Small intestine (tissue), 7 donors: ENCODE measurements around the gene CTNND2. TPM values are rescaled to one million over a fixed set of nuclear protein-coding genes. Genes with fewer than 3 reads are reported as not detected.
"Not testable (repeated sequence)": the region's sequence is repeated elsewhere in the genome, so short reads cannot be mapped to it uniquely, and the experiment has no call there.

Experiments used
- DNase-seq, 2 donors: peaks; one replicate each; pipeline versions ENCODE4 v3.0.0 to v3.0.0-alpha.2; 2013
- FAIRE-seq: peaks from 2 replicates; lab custom pipeline; 2012; peaks lifted over from hg19 to GRCh38; lab: Jason Lieb, UNC
- H3K27ac ChIP-seq, 3 donors: one replicate each; pipeline ENCODE4 v1.5.1; 2013; ENCODE audit warnings: low read length in 2 of 3, mild to moderate bottlenecking in 2 of 3, control low read depth in 1 of 3, inconsistent platforms in 1 of 3, low read depth in 1 of 3, moderate library complexity in 1 of 3
- H3K27me3 ChIP-seq, 3 donors: one replicate each; pipeline ENCODE4 v1.6.1; 2013; ENCODE audit warnings: low read length in 3 of 3, inconsistent platforms in 1 of 3; ENCODE audit not compliant: control insufficient read depth in 3 of 3, insufficient read depth in 3 of 3
- H3K36me3 ChIP-seq, 3 donors: one replicate each; pipeline ENCODE4 v1.6.1; 2013; ENCODE audit warnings: low read length in 3 of 3, inconsistent platforms in 1 of 3, low read depth in 1 of 3, mild to moderate bottlenecking in 1 of 3, moderate library complexity in 1 of 3; ENCODE audit not compliant: control insufficient read depth in 3 of 3, insufficient read depth in 2 of 3
- H3K4me1 ChIP-seq, 3 donors: one replicate each; pipeline ENCODE4 v1.6.1; 2013; ENCODE audit warnings: low read length in 2 of 3, inconsistent platforms in 1 of 3, low read depth in 1 of 3, mild to moderate bottlenecking in 1 of 3, moderate library complexity in 1 of 3; ENCODE audit not compliant: control insufficient read depth in 3 of 3, insufficient read depth in 2 of 3
- H3K4me3 ChIP-seq, 3 donors: one replicate each; pipeline ENCODE4 v1.5.1; 2013; ENCODE audit warnings: low read length in 3 of 3, control low read depth in 1 of 3, inconsistent platforms in 1 of 3, low read depth in 1 of 3, mild to moderate bottlenecking in 1 of 3, moderate library complexity in 1 of 3
- H3K9me3 ChIP-seq, 2 donors: one replicate each; pipeline ENCODE4 v1.6.1; 2013; ENCODE audit warnings: low read depth in 1 of 2, low read length in 1 of 2; ENCODE audit not compliant: control insufficient read depth in 2 of 2, insufficient read depth in 1 of 2
- WGBS, 3 donors: extraction: QIAGEN DNeasy Blood & Tissue Kit; methylation state at CpG; one replicate each; pipeline ENCODE4 v1.1.7; 2013; 5-methylcytosine and 5-hydroxymethylcytosine counted together
- polyA plus RNA-seq, 4 donors: library from polyadenylated mRNA; stranded (reverse) in 3 of 4; unstranded in 1 of 4; fragments of 200-250 nt in 3 of 4; fragments of 120-200 nt in 1 of 4; gene quantifications; one replicate each; pipeline versions ENCODE4 v1.2.1 to v1.2.3, GENCODE V29; 2013
- donor health status: healthy with polysubstance abuse.
- donor health status: control.
- donor health status: control.
- donor health status: Bipolar disorder and iron deficiency.
- donor health status: healthy.

CTNND2 gene
- polyA plus RNA-seq, 4 donors, result 1.1 to 3.0 TPM; not detected in 2

DNA sequence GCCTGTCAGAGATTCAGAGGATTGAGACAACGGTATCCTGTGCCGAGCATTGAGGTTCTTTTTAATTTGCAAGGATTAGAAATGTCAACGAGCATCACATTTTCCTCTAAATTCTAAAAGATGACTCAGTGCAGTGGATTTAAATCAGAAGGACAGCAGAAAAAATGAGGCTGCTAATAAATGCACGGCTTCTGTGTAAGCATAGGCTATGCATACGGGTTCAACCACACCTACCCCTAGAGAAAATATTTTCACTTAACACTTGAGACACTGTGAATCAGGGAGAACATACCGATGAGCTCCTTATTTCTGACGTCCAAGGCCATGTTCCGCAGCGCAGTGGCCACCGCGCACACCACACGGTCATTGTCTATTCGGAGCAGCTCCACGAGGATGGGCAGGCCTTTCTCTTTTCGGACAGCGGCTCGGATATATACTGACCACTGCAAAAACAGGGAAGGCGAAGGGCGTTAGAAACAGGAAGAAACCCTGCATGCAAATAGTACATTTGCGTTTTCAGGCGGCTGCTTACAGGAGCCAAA, 821.8 kb downstream of the CTNND2 start:
- Histone ChIP-seq H3K27me3 (no peaks in the 10 kb centered on the region), H3K4me3 (no peak overlapping the region), H3K9me3 (no peaks in the 10 kb centered on the region), H3K27ac (no peak overlapping the region), H3K4me1 (no peaks in the 10 kb centered on the region), H3K36me3 (no peaks in the 10 kb centered on the region)
- DNase-seq, result no peak
- 91 to 93% (median 91%) methylated on average over 21 of the region's 21 CpGs for WGBS, 3 donors
- no peak for FAIRE-seq

DNA sequence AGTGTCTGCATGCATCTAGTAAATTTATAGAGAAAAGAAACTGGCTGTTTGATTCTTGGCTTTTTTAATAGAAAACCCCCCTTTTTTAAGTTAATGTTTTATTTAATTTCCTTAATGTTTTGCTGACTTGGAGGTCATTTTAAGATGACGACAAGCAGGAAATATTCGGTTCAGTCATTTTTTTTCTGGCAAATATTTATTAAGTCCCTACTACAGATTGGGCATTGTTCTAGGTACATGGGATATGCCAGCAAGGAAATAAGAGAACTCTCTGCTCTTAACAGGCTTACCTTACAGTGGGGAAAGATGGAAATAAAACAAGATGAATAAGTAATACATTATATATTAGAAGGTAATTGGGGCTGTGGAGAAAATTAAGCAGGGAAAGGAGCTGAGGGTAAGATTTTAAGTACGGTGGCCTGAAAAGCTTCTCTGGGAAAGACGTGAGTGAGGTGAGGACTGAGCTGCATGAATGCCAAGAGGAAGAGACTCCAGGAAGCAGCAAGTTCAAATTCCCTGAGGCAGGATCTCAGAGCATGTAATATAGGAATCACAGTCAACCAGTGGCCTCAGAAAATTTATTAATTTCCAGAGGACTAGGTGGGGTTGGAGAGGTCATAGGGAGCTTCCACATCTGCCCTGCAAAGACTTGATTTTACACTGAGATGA, 827.2 kb downstream of the CTNND2 start:
- no peak overlapping the region for H3K4me3 ChIP-seq
- H3K27ac ChIP-seq, result no peak overlapping the region
- H3K27me3 ChIP-seq, result no peaks in the 10 kb centered on the region
- WGBS, 3 donors, result 68 to 76% (median 75%) methylated on average over 4 of the region's 4 CpGs
- no peak for FAIRE-seq
- no peak for DNase-seq
- H3K36me3 ChIP-seq, result no peaks in the 10 kb centered on the region
- H3K9me3 ChIP-seq, result no peaks in the 10 kb centered on the region
- no peaks in the 10 kb centered on the region for H3K4me1 ChIP-seq

DNA sequence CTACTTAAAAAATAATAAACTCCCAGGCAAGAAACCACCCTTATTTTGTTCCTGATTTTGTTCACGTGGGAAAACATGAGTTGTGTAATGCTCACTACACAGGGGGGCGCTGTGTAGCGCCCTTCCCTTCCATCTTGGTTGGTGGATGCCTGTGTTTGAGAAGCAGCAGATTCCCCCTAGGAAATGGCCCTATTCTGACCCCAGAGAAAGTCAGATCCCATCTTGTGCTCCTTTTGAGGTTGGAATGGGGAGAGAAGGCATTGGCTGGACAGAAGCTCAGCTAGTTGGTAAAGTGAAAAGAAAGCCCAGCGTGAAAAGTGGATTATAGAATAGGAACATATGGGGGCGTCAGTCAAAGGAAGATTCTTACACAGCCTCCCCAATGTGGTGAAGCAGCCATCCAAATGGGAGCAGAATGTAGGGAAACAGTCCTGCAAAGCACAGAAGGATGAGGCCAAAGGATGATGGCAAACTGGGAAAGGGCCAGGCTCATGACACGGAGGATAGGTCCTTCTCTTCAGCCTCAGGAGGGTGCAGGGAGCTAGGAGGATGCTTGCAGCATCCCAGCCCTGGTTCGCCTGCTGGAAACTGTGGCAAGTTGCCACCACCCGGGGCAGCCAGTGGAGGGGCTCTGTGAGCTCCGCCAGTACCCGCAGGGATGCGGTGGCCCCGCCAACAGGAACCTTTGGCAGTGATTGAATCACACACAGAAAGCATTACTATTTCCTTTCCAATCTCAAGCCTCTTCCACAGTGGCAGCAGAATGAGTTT, 829.0 kb downstream of the CTNND2 start:
- H3K4me1 ChIP-seq, result no peaks in the 10 kb centered on the region
- no peak overlapping the region for H3K27ac ChIP-seq
- no peak for DNase-seq
- H3K27me3 ChIP-seq, result no peaks in the 10 kb centered on the region
- H3K4me3 ChIP-seq, result no peak overlapping the region
- no peaks in the 10 kb centered on the region for H3K36me3 ChIP-seq
- no peak for FAIRE-seq
- WGBS, 3 donors, result 71 to 75% (median 74%) methylated on average over 12 of the region's 12 CpGs
- H3K9me3 ChIP-seq, result peaks cover 0 to 3% of the 10 kb centered on the region in 2 donors

DNA sequence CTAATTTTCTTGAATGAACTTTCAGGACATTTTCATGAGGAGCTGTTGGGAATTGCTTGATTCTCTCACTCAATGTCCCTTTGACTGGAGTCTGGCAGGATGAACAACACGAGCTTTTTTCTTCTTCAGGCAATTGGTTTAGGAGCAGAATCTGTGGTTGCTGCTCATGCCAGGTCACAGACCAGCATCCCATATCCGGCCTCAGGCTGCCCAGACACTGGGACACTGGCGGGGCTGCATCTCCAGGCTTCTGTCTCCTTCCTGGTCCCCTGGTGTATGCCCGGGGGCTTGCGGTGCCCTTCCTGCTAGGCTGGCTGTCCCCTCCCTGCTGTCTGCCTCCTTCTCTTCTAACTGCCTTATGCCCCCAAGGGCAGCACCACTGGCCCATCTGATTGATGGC, 831.7 kb downstream of the CTNND2 start:
- no peak overlapping the region for H3K27ac ChIP-seq
- FAIRE-seq (no peak), DNase-seq (no peak)
- WGBS, 3 donors, result 69 to 80% (median 74%) methylated on average over 5 of the region's 5 CpGs
- H3K36me3 ChIP-seq, result no peaks in the 10 kb centered on the region
- no peaks in the 10 kb centered on the region for H3K27me3 ChIP-seq
- H3K4me1 ChIP-seq, result no peaks in the 10 kb centered on the region
- no peak overlapping the region for H3K4me3 ChIP-seq
- H3K9me3 ChIP-seq, result peaks cover 0 to 3% of the 10 kb centered on the region in 2 donors

DNA sequence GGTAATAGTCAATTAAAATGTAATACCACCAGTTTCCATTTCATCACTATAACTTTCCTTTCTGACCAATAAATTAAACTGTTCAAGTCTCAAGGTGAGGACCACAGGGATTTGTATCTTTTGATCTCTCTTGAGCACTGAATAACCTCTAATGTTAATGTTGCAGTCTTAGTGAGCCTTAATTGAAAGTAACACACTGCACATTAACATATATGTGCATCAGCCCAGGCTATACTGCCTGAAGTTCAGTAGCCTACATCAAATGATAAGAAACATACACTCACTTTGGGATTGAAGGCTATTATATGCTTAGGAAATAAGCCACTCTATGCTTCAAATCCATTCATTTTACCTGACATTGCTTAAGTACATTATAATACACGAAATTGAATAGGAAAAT, 832.2 kb downstream of the CTNND2 start:
- no peaks in the 10 kb centered on the region for H3K4me1 ChIP-seq
- WGBS, 3 donors, result 42 to 79% (median 46%) methylated on average over 1 of the region's 1 CpG
- no peak overlapping the region for H3K27ac ChIP-seq
- DNase-seq, result no peak
- no peak for FAIRE-seq
- H3K4me3 ChIP-seq, result no peak overlapping the region
- no peaks in the 10 kb centered on the region for H3K36me3 ChIP-seq
- peaks cover 0 to 3% of the 10 kb centered on the region in 2 donors for H3K9me3 ChIP-seq
- no peaks in the 10 kb centered on the region for H3K27me3 ChIP-seq

DNA sequence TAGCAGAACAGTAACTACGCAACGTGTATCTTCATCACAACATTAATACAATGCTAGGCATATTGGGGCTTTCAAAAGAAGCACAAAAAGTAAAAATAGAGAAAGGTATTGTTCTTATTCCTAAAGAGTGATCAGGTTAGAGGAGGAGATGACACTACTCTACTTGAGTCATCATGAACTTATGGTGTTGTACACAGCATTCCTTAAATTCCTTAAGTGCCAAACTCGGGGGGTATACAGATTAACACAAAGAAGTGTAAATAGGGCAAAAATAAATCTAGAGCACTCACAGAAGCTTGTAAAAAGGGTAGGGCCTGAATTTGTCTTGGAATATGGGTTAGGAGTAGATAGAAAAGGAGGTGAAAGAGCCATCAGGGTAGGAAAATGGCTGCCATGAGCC, 835.2 kb downstream of the CTNND2 start:
- Histone ChIP-seq H3K9me3 (peaks cover 0 to 3% of the 10 kb centered on the region in 2 donors), H3K4me1 (no peaks in the 10 kb centered on the region), H3K27me3 (no peaks in the 10 kb centered on the region), H3K27ac (no peak overlapping the region), H3K36me3 (no peaks in the 10 kb centered on the region), H3K4me3 (no peak overlapping the region)
- WGBS, 3 donors, result 70 to 76% (median 73%) methylated on average over 3 of the region's 3 CpGs
- FAIRE-seq (no peak), DNase-seq (no peak)

DNA sequence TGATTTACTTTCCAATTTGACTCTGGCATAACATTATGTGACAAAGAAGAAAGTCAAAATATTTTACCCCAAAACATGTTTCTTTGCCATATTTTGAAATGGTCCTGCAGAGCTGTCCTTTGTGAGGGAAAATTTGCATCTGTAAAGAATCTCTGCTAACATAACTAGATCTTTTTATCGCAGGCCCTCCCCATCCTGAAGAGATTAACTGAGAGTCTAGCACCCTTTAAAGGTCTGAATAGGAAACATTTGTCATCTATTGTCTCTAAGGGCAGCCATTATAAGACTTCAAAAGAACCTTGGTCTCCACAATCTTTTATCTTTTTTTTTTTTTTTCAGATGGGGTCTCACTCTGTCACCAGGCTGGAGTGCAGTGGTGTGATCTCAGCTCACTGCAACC, 838.5 kb downstream of the CTNND2 start:
- H3K27ac ChIP-seq, H3K9me3 ChIP-seq, H3K27me3 ChIP-seq, FAIRE-seq, DNase-seq, H3K36me3 ChIP-seq, H3K4me3 ChIP-seq, H3K4me1 ChIP-seq: not testable (repeated sequence)
- WGBS, 3 donors, result 78 to 85% (median 79%) methylated on average over 1 of the region's 1 CpG

DNA sequence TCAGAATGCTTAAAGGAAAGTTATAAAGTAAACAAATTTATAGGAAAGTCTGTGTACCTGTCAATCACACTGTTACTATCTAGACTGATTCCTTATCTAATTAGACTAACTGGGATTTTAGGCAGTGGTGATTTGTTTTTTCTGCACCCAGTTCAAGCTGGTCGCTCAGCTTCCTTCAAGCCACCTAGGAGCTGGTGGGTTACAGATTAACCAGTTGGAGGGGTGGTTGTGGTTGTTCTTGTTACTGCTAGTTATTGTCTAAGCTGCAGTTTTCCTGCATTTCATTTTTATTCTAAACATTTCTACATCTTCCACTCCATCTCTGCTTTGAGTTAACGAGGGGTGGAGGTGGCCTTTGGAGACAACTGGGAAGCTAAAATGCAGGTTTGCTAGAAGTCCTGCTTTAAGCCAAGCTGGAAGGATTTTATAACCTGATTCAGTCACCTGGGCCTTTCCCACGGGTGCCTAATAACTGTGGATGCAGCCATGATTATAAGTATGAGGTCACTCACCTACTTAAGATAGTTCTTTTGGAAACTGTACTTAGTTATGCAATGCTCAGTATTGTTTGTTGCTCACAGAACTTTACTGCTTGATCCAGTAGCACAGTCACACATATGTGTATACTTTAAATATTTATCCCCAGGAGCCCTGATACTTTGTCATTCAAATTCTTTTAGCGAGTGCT, 839.3 kb downstream of the CTNND2 start:
- no peak overlapping the region for H3K27ac ChIP-seq
- DNase-seq, result no peak

More for the DNA sequence above, 839.3 kb downstream of the CTNND2 start:
- Histone ChIP-seq H3K9me3 (no peaks in the 10 kb centered on the region), H3K36me3 (no peaks in the 10 kb centered on the region), H3K27me3 (no peaks in the 10 kb centered on the region), H3K4me1 (no peaks in the 10 kb centered on the region), H3K4me3 (no peak overlapping the region)
- WGBS, 3 donors, result 40 to 63% (median 42%) methylated on average over 4 of the region's 4 CpGs
- FAIRE-seq, result no peak
